Sciatic nerve (tissue), 2 donors: ENCODE measurements around the gene SHROOM3. TPM values are rescaled to one million over a fixed set of nuclear protein-coding genes. Genes with fewer than 3 reads are reported as not detected.
"Not testable (repeated sequence)": the region's sequence is repeated elsewhere in the genome, so short reads cannot be mapped to it uniquely, and the experiment has no call there.

Experiments
- ATAC-seq: fragments of 200-7000 bp; cut with Tn5 transposase; one replicate; pipeline ENCODE4 v1.9.1; 2020; ENCODE audit warnings: mild to moderate bottlenecking, moderate library complexity
- DNase-seq: peaks from one replicate; pipeline ENCODE4 v3.0.0-alpha.2; 2020; ENCODE audit warnings: low spot score
- intact Hi-C: fragments of 100-400 bp; cut with DNase I; formaldehyde crosslinking; loops from one replicate; pipeline ENCODE4 v1.14.2; 2022
- total RNA-seq: library from RNA; stranded (reverse); fragmentation: NEBNext Ultra II Directional; extraction: Animal tissue kit (Norgen Biotek cat#: 25700); gene quantifications from one replicate; pipeline ENCODE4 v1.2.1, GENCODE V29; 2021
- donor health status: DM: no; HTN: no; CAD: no.
- donor health status: DM: no; HTN: no; CAD: no.

SHROOM3 gene
- total RNA-seq, 1 donor from 2014 or later: 46.2 TPM

DNA sequence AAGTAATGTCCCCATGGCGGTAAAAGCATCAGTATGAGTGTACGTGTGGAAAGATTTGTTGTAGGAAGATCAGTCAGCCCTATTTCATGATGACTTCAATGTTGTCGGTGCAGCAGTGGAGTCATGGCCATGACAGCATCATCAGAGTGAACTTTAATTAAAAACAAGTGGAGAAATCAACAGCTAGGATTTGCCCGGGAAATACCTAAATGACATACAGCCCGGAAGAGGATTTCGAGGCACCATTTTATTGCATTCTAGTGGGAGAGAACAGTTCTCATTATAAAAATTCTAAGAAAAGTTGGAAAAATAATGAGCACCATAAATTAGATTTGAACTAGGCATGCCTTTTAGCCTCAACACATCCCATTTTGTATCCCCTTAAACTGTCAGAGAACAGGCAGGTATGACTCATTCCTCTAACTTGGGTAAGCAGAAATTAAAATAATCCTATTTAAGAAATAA, 170.1 kb downstream of the SHROOM3 start:
- no peak for DNase-seq
- no peak for ATAC-seq

DNA sequence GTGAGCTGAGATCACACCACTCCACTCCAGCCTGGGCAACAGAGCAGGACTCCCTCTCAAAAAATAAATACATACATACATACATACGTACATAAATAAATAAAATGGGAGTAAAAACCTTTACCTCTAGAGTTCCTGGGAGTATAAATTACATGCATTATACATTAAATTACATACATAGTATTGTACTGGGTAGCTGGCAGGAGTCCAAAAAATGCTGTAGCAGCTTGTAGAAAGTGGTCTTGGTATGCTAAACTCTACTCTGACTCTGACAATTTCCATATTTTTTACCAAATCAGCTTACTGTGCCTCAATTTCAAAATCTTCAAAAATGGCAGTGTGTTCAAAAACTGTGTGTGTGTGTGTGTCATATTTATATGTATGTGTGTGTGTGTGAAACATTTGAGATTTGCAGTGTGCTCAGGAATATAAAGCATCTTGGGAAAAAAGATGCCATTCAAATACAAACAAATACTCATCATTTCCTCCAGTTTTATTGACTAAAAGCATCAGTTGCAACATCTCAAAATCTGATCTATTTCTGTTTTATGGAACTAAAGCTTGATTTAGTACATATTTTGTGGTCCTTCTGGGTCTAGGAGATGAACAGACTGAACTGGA, 171.7 kb downstream of the SHROOM3 start:
- ATAC-seq (no peak), DNase-seq (no peak)
- intact Hi-C loops: no loop called here

More for the DNA sequence above, 170.1 kb downstream of the SHROOM3 start:
- intact Hi-C loops: no loop called here

GRCh38 chr4:76607266-76607799, 172.3 kb downstream of the SHROOM3 start:
- intact Hi-C loops: no loop called here
- DNase-seq: no peak
- peak; percentile 40 for ATAC-seq

- DNase-seq: no peak
- intact Hi-C loops: no loop called here
- ATAC-seq: no peak
These were observed 172.8 kb downstream of the SHROOM3 start for GRCh38 chr4:76607846-76608245.

DNA sequence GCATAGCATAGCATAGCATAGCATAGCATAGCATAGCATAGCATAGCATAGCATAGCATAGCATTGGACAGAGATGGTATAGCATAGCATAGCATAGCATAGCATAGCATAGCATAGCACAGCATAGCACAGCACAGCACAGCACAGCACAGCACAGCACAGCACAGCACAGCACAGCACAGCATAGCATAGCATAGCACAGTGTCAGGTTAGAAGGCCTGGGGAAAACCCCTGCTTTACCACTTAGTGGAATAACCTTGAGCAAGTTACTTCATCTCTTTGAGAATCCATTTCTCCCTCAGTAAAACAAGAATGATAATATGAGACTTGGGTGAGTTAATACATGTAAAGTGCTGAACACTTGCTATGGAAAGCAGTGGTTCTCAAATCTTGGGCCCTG, 173.5 kb downstream of the SHROOM3 start:
- ATAC-seq, intact Hi-C loops, DNase-seq: not testable (repeated sequence)

DNA sequence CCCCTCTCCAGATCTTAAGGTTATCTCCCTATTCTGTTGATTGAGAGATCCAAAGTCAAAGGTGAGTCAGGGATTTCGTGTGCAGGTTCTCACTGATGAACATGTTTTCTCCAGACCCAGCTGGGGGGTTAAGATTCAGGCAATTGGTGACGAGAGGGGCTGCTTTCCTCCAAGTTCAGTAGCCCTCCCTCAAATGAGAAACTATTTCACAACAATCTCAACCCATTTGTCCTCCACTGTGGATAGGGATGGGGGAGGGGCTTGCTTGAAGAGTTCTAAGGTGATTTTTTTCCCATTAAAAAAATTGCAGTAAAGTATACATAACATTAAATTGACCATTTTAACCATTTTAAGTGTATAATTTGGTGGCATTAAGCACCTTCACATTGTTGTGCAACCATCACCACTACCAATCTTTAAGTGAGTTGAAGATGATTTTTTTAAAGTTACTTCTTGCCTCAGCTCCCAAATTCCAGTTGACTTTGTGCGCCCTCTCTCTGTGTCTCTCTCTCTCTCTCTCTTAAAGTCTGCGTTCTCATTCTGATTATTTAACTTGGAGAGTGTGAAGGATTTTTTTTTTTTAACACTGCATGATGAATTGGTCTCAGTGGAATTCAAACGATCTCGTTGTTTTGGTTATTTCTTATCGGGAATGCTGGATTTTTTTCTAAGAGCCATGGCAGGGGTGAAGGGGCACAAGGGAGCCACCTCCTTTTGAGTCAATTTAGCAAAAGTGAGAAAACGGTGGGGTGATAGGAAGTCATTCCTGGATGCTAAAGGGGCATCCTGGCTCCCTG, 175.9 kb downstream of the SHROOM3 start:
- ATAC-seq (peak; percentile 78), DNase-seq (no peak)
- intact Hi-C loops: no loop called here

GRCh38 chr4:76611616-76612207, 176.7 kb downstream of the SHROOM3 start:
- intact Hi-C loops: no loop called here
- ATAC-seq (peak; percentile 79), DNase-seq (peak; percentile 62)

- DNase-seq: no peak
- ATAC-seq: peak; percentile 76
- intact Hi-C loops: no loop called here
These were observed 179.6 kb downstream of the SHROOM3 start for GRCh38 chr4:76614589-76614988.

DNA sequence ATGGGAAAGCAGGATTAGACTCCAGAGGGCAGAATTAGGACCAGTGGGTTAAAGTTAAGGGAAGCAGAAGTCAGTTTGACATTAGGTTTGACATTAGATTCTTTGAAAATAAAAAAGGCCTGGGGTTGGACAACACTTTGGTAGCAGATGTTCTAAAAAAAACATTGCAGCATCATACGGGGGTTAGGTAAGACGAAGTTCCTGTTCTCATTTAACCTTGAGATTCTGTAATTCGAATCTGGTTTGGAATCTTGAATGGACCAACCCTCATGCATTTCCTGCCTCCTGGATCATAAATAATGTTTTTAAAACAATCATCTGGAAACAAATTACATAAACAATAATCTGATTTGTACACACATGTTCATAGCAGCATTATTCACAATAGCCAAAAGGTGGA, 181.0 kb downstream of the SHROOM3 start:
- peak; percentile 15 for ATAC-seq
- DNase-seq: no peak
- intact Hi-C loops: no loop called here

DNA sequence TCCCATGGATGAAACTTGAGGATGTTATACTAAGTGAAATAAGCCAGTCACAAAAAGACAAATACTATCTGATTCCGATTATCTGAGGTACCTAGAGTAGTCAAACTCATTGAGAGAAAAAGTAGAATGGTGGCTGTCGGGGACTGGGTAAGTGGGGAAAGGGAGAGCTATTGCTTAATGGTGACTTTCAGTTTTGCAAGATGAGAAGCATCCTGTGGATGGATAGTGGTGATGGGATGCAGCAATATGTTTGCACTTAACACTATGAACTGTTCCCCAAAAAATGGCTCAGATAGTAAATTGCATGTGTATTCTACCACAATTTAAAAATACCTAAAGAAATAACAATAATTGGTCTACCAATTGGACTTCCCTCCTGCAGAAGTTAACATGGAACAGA, 181.5 kb downstream of the SHROOM3 start:
- DNase-seq (no peak), ATAC-seq (no peak)
- intact Hi-C loops: no loop called here

DNA sequence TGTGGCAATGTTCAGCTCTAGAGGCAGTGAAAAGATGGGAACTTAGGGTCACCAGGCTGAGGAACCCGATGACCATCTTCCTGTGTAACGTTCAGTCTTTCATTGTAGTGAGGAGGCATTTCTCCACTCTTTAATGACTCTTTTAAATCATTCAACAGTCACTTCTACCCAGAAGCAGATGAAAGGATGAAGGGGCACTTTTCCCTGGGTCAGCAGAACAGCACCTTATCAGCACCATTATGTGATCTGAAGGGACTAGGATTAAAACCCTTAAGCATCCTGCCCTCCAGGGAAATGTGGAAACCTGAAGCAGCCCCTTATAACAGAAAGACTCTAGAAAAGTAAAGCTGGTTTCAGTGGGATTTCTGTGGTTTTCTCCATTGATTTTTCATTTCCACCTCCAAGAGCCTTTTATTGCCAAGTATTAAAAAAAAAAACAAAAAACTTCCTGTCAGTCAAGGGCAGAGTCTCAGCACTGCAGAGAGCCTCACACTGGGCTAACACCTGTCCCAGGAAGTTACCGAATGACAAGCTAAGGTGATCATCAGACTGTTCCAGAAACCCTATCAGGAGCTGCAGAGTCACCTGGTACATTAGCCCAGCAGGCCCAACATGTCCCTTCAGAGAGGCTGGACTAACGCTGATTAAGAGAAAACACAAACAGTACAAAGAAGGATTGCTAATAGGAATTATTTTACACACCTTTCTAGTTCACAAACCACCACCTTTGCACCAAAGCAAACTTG, 185.9 kb downstream of the SHROOM3 start:
- ATAC-seq (no peak), DNase-seq (no peak)
- intact Hi-C loops: no loop called here

DNA sequence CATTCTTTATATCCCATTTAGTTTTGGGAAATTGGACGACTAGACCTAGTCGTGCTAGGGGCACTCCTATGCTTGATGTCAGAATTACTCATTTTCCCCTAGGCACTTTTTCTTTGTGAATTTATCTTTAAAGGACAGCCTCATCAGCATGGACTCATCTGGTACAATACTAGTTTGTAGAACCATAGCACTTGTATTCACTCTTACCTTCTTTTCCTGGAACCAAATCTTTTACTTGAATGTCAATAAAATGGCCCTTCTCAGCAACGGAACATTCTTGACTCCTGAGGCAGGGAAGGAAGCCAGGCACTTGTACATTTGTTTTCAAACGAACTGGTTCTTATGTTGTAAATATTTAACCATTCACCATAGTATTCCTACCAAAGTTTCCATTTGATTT, 187.1 kb downstream of the SHROOM3 start:
- intact Hi-C loops: no loop called here
- ATAC-seq: no peak
- no peak for DNase-seq

GRCh38 chr4:76622717-76623116, 187.7 kb downstream of the SHROOM3 start:
- ATAC-seq: no peak
- intact Hi-C loops: no loop called here
- no peak for DNase-seq

DNA sequence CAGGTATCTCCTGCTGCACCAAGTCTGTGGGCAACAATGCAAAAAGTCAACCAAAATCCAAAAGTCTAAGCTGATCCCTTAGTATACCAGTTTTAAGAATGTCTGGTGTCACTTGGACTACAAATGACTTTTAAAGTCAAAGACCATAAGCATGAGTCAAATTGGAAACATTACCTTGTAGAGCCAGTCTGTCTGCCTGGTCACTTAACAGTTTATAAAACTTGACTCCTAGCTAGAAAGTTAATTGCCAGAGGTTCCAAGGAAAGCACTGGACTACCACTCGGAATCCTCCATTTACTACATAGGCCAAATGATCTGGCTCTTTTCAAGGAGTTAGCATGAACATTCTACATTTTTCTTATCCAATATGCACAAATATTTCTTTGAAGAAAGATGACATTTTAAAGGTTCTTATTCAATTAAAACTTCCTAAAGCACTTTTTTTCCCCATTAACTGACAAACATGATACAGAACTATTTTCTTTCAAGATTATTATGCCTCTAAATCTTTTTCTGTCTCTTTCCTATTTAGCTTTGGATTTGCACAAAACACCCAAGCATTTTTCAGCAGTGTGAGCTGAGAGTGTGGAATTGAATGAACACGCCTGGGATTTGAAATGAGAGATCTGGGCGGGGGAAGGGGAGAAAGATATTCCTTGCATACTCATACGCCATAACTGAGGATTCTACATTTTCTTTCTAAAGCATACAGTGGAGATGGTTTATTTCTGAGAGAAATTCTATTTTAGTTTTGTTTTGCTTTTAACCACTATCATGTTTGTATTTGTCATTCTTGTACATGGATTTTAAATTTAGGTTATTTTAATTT, 188.4 kb downstream of the SHROOM3 start:
- intact Hi-C loops: no loop called here
- DNase-seq: no peak
- ATAC-seq: no peak

- DNase-seq (no peak), ATAC-seq (peak; percentile 96)
- intact Hi-C loops: no loop called here
These were observed 189.2 kb downstream of the SHROOM3 start for GRCh38 chr4:76624241-76624681.

DNA sequence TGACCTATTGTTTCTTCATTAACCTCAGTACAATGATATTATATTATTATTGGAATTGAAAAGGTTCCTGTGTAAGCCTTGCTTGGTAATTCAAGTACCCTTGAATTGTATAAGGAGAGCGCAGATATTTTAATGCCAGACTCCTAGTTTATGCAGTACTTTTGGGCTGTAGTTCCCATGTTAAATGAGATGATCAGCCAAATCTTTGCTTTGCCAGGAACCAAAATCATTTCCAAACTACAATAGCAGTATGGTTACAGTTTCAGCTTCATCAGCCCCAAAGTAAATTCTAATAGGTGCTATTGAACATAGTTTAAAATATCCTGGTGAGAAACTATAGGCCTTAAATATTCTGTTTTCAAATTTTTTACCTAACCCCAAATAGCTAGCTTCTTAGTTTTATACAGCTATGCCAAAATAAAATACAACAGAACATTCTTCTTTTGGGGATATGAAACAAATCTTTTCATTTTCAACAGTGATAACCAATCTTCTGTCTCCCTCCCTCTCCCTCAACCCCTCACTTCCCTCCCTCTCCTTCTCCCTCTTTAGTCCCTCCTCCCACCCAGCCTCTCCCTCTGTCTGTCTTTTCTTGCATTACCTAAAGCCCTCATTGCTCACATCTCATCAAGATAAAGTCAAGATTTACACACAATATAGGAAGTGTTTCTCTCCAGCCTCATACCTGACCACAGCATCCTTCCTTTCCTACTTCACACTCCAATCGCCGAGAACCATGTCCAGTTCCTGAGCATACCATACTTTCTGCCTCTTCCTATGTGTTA, 190.1 kb downstream of the SHROOM3 start:
- intact Hi-C loops: no loop called here
- DNase-seq (no peak), ATAC-seq (no peak)

- DNase-seq (no peak), ATAC-seq (no peak)
- intact Hi-C loops: no loop called here
These were observed 191.8 kb downstream of the SHROOM3 start for GRCh38 chr4:76626686-76627465.
